Brain pericyte (primary cell): ENCODE data around the gene RECK.
"Not testable (repeated sequence)": the region's sequence is repeated elsewhere in the genome, so short reads cannot be mapped to it uniquely, and the experiment has no call there.

Experiments
- DNase-seq: peaks from one replicate; pipeline ENCODE4 v3.0.0-alpha.2; 2012; ENCODE audit warnings: low read depth, low spot score

RECK gene

GRCh38 chr9:36036780-36037548, at the start of gene RECK:
RECK (plus strand) TSS chr9:36036913; CDS start chr9:36036999, 86 bp downstream.
- DNase-seq = no peak

- DNase-seq = no peak
Observed at GRCh38 chr9:35990155-35990554, 46.6 kb upstream of the RECK start.

GRCh38 chr9:35993136-35993535, 43.6 kb upstream of the RECK start:
- DNase-seq = not testable (repeated sequence)

- no peak for DNase-seq
Observed at GRCh38 chr9:35993976-35994720, 42.6 kb upstream of the RECK start.

- no peak for DNase-seq
Observed at GRCh38 chr9:35994959-35995358, 41.8 kb upstream of the RECK start.

GRCh38 chr9:35996358-35996970, 40.2 kb upstream of the RECK start:
- no peak for DNase-seq

GRCh38 chr9:35997016-35997415, 39.7 kb upstream of the RECK start:
- not testable (repeated sequence) for DNase-seq

- DNase-seq = no peak
Observed at GRCh38 chr9:35998333-35998732, 38.4 kb upstream of the RECK start.

- no peak for DNase-seq
Observed at GRCh38 chr9:36005891-36006290, 30.8 kb upstream of the RECK start.

- DNase-seq = no peak
Observed at GRCh38 chr9:36006549-36007315, 30.0 kb upstream of the RECK start.

- DNase-seq = no peak
Observed at GRCh38 chr9:36007316-36007708, 29.4 kb upstream of the RECK start.

- DNase-seq = no peak
Observed at GRCh38 chr9:36007852-36008251, 28.9 kb upstream of the RECK start.

GRCh38 chr9:36008774-36009300, 27.9 kb upstream of the RECK start:
- DNase-seq = no peak

GRCh38 chr9:36011379-36011778, 25.3 kb upstream of the RECK start:
- DNase-seq = no peak

- DNase-seq = no peak
Observed at GRCh38 chr9:36017278-36017677, 19.4 kb upstream of the RECK start.

- no peak for DNase-seq
Observed at GRCh38 chr9:36018129-36018528, 18.6 kb upstream of the RECK start.

- no peak for DNase-seq
Observed at GRCh38 chr9:36018891-36019720, 17.6 kb upstream of the RECK start.

GRCh38 chr9:36021968-36022367, 14.7 kb upstream of the RECK start:
- no peak for DNase-seq

GRCh38 chr9:36023260-36024048, 13.3 kb upstream of the RECK start:
- DNase-seq = no peak

- DNase-seq = no peak
Observed at GRCh38 chr9:36025746-36026145, 11.0 kb upstream of the RECK start.
